HG03103 (cell line): ENCODE results near the gene HS6ST2.

Experiments used
- ATAC-seq: cut with Tn5 transposase; IDR thresholded peaks from one replicate; pipeline ENCODE4 v1.9.1; 2021; ENCODE audit warnings: low read depth; ENCODE audit not compliant: unreplicated experiment

The HS6ST2 gene

GRCh38 chrX:132576939-132577338 lies 381.5 kb downstream of the HS6ST2 start:
- no peak for ATAC-seq
